LNCAP (cell line): ENCODE data around the gene SASS6.

Experiments
- TF ChIP-seq, protein P1 (sequence below): fragments of 450-650 bp; IDR thresholded peaks from 2 replicates; pipeline ENCODE4 v1.5.1; 2017; ENCODE audit warnings: mild to moderate bottlenecking

Gene SASS6

GRCh38 chr1:100076744-100077143, 56.0 kb downstream of the SASS6 start:
- TF ChIP-seq, protein P1, sequence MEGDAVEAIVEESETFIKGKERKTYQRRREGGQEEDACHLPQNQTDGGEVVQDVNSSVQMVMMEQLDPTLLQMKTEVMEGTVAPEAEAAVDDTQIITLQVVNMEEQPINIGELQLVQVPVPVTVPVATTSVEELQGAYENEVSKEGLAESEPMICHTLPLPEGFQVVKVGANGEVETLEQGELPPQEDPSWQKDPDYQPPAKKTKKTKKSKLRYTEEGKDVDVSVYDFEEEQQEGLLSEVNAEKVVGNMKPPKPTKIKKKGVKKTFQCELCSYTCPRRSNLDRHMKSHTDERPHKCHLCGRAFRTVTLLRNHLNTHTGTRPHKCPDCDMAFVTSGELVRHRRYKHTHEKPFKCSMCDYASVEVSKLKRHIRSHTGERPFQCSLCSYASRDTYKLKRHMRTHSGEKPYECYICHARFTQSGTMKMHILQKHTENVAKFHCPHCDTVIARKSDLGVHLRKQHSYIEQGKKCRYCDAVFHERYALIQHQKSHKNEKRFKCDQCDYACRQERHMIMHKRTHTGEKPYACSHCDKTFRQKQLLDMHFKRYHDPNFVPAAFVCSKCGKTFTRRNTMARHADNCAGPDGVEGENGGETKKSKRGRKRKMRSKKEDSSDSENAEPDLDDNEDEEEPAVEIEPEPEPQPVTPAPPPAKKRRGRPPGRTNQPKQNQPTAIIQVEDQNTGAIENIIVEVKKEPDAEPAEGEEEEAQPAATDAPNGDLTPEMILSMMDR, result no peak

GRCh38 chr1:100076319-100076718, 56.4 kb downstream of the SASS6 start:
- TF ChIP-seq, protein P1, result no peak

GRCh38 chr1:100075773-100076172, 57.0 kb downstream of the SASS6 start:
- TF ChIP-seq, protein P1, result no peak

GRCh38 chr1:100074604-100075395, 57.9 kb downstream of the SASS6 start:
- TF ChIP-seq, protein P1, result no peak

DNA sequence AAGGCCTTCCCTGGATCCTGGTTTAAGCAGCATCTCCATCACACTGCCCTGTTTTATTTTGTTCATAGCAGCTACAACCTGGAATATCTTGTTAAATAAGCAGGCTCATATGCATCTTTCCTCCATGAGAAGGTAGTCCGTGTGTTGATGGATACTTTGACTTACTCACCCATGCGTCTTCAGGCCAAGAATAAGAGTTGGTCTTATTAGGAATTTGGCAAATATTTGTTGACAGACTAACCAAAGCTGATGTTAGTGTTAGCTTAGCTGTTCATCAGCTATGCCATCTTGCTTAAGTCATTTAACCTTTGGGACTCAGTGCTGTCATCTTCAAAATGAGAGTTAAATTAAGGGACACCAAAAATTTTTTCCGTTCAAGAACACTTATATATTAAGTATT, 59.2 kb downstream of the SASS6 start:
- TF ChIP-seq, protein P1, result no peak

GRCh38 chr1:100070201-100070939, 62.4 kb downstream of the SASS6 start:
- TF ChIP-seq, protein P1, result no peak

DNA sequence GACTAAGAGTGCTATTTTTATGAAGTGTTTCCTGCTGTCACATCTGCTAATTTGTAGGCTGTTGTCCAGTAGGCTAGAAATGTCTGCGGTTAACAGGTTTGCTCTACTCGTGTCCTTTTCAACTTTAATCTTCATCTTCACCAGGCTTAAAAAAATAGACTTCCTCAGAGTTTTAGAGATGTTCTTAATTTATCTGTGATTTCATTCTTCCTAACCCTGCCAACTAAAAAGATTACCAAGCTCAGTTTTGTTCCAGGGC, 66.8 kb downstream of the SASS6 start:
- TF ChIP-seq, protein P1, result no peak
